GM19324 (cell line): ENCODE results near the gene LSAMP.

Experiments used
- ATAC-seq: cut with Tn5 transposase; IDR thresholded peaks from one replicate; pipeline ENCODE4 v1.9.1; 2021; ENCODE audit warnings: mild to moderate bottlenecking, moderate library complexity; ENCODE audit not compliant: unreplicated experiment, low FRiP score

LSAMP gene

GRCh38 chr3:116037954-116038911, 407.1 kb downstream of the LSAMP start:
- peak; percentile 96 for ATAC-seq

DNA sequence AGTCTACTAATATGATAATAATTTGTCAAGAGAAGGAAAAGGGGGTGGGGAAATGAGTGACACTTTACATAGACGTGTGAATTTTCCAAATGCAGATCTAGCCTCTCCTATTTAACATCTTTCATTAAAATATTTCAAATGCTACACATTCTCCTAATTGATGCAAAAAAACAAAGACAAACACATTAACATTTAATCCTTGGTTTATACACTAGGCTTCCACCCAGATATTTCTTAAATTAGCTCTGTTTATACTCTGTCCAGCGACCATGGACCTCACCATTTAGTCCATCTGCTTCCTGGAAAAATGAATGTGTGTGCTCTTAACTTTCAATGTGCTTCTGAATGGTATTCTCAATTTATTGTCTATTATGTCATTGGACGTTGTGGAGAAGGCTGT, 409.9 kb downstream of the LSAMP start:
- no peak for ATAC-seq

DNA sequence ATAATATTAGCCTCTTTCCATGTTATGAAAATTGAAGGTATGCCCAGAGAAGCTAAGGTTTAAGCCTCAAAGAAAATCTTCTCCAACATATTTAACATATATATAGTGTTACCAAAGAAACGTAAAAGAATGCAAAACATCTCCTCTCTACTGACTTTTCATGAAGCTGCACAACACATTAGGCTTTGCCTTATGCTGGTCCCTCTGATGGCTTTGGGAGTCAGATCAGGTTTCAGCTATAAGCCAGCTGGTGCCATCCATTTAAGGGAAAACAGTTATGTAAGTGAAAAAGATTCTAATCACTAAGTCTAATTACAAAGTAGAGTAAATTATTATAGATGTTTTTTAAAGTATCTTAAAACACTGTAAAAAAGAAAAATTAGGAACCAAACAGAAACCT, 410.5 kb downstream of the LSAMP start:
- no peak for ATAC-seq

GRCh38 chr3:116034086-116034485, 411.2 kb downstream of the LSAMP start:
- no peak for ATAC-seq

GRCh38 chr3:116033516-116033915, 411.8 kb downstream of the LSAMP start:
- no peak for ATAC-seq

GRCh38 chr3:116032176-116032575, 413.1 kb downstream of the LSAMP start:
- ATAC-seq = no peak

DNA sequence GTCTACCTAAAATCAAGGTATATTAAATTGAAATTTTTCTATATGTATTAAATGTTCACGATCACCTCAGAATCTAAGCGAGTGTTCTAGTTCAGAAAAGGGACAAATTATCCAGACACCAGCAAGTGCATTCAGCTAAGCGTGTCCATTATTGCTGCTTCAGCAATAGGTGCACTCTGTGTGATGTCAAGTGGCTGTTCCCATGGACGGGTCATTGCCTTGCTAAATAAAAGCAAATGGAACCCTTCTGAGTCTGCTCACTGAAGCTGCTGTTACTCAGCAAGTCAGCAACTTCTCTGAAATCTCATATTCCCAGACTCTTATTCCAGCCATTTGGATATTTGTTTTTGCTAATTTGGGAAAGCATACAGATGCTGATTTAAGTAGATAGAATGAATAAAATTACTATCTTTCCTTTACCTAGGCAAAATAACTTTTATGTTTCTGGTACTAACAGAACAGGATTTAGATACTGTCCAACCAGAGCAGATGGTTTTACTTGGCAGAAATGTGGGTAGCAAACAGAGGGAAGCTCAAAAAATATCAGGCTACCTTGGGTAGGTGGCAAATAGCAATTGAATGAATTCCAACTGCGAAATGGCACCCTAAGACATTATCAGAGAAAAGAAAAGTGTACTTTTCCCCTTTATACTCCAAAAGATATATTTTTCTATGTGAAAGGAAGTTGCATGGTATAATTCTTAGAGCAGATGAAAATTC, 415.0 kb downstream of the LSAMP start:
- no peak for ATAC-seq

DNA sequence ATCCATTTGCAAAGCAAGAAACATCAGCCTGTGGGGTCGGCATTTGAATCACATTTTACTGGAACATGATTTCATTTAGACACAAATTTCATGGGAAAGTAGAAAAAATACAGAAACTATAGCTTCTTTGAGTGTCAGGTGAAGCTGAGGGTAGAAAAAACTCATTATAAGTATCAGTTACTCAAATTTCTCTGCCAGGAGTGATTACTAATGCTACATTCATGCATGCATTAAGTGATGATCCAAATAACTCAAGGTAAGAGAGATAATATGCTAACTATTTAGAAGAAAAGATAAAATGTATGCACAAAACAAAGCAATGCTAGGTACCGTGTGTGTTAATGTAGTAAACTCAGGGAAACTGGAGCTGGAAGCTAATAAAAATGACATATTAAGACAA, 416.0 kb downstream of the LSAMP start:
- ATAC-seq = no peak

DNA sequence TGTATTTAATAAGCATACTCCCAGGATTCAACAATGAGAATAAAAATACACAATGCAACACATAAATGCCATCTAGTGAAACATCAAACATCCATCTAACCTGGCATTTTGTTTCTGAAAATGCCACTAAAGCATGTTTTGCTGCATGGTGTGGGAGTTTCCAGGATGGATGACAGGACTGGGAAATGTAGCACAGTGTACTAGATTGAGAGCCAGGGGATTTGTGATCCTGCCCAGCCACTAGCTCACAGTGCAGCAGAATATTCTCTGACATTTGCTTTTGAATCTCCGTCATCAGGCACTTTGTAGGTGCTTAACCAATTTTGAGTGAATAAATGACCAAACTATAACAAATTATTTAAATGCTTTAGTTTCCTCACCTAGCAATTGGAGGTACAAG, 417.1 kb downstream of the LSAMP start:
- ATAC-seq = no peak

DNA sequence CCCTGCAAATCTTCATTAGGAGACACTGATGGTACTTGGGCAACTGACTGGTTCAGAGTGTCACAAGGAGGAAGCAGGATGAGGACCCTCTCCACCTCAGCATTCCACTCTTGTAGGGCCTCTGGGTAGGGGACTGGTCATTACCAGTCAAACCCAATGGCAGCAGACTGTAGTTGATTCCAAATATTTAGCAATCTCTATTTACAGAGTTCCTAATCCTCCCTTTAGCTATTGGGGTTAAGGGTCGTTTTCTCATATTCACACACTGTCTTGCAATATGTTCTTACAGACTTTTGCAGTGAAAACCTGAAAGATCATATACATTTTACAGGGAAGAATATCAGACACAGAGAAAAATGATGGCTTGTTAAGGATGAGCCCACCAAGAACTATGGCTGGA, 424.3 kb downstream of the LSAMP start:
- no peak for ATAC-seq

DNA sequence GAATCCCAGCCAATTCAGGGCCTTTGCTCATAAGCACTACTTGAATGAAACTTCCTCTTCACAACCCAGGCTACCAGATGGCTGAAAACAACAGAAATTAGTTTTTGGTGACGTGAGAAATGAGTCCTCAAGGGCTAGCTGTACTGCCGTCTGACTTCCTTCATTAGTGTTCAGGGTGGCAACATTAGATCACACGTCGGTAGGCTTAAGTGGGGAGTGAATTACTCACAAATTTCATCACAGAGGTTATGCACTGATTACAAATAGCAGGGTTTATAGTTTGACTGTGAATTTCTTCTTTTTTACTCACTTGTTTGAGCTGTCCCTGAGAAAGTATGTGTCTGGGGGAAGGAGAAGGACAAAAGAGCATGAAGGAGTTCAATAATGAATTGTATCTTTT, 424.8 kb downstream of the LSAMP start:
- no peak for ATAC-seq

GRCh38 chr3:116019254-116019763, 426.0 kb downstream of the LSAMP start:
- no peak for ATAC-seq

GRCh38 chr3:116018646-116019045, 426.6 kb downstream of the LSAMP start:
- ATAC-seq = no peak

DNA sequence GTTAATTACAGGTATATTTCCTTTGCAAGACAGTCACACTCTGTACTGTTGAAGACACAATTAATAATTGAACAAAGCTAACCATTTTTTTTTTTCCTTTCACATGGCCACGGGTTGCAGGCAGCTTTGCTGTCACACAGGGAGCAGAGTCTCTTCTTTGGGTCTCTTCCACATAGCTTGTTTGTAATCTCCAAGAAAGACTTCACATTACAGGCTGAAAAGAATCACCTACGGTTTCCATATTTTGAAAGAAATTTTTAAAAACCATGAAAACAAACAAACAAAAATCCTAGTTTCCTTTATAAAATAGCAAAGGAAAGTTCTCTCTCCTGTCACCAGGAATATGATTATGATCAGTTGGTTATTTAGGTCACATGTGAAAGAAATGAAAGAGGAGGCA, 429.4 kb downstream of the LSAMP start:
- ATAC-seq = no peak

- ATAC-seq = no peak
These were observed 438.3 kb downstream of the LSAMP start for GRCh38 chr3:116007000-116007399.

DNA sequence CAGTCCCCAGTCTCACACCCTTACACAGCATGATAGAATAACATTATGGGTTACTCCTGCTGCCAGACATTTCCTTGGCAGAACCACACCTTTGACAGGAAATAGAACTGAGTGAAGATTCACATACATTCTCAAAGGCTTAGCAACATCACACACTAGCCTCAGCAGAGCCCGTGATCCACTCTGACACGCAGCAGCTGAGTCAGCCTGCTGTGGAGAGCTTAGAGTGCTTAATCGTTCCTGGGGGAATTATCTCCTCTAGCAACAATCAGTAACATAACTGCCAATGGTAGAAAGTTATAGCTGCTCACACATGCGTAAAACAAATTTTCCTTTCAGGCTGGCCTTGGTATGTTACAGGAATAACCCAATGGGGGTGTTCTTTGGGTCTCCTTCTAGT, 439.9 kb downstream of the LSAMP start:
- no peak for ATAC-seq

DNA sequence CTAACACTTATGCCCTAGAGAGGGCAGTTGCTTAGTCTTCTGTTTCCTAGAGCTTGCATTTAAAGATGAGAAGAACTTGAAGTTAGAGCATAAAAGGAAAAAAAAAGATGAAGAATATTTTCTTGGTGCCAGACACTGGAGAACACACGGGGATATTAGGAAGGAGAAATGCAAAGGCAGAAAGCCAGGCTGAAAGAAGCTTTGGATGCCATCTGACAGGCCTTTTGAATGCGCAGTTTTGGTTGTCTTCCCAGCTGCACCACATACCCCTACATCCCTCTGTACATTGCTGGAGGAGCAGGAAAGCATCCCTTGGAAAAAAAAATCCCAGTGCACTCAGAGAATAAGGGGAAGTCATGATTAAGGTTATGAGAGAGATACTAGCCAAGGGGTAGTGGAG, 443.1 kb downstream of the LSAMP start:
- no peak for ATAC-seq

DNA sequence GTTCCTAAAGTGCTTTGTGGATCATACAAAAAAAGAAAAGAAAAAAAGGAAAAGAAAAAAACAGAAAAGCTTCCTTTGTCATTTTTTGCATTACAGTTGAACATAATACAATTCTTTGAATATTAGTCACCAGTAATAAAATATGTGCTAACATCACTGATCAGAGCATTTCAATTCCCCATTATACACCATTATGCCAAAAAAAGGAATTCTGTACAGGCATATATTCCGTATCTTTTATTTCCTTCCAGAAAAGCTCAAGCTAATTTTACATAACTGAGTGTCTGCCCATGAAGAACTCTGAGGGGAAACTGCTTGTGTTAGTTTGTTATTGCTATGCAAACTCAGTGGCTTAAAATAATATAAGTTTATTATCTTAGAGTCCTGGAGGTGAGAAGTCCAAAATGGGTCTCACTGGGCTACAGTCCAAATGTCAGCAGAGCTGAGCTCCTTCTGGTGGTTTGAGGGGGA, 444.1 kb downstream of the LSAMP start:
- no peak for ATAC-seq

GRCh38 chr3:116000311-116000710, 445.0 kb downstream of the LSAMP start:
- no peak for ATAC-seq

GRCh38 chr3:115999613-116000012, 445.7 kb downstream of the LSAMP start:
- no peak for ATAC-seq

DNA sequence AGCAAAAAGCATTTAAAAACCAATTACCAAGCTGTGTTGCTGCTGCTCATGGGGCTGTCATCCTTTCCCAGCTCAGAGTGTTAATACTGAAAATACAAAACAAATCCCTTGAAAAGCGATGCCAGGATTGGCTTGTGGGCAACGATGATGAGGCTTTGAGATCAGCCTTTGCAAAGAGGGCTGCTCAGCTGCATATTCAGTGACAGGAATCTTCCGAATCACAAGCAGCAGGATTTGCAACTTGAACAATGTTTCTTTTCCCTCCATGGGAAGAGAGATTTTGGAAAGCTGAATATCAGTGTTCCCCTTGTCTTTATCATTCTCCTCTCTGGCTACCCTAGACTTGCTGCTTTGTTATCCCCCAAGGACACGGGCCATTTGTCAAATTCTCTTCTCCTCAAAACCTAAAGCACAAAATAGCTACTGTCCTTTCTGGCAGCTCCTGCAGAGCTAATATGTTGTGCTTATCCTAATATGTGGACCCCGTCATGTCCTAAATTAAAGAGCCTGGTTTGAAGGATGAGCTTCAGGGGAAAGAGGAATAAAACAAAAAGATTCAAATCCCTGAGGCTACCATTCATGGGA, 446.2 kb downstream of the LSAMP start:
- no peak for ATAC-seq
